Gastroesophageal sphincter (tissue), 4 donors: ENCODE data around the gene MCM3AP. TPM values are rescaled to one million over a fixed set of nuclear protein-coding genes. Genes with fewer than 3 reads are reported as not detected.

Experiments used
- ATAC-seq: fragments of 150-250 bp; one replicate; pipeline ENCODE4 v1.9.1; 2016; ENCODE audit warnings: mild to moderate bottlenecking, moderate library complexity
- H3K27ac ChIP-seq, 4 donors: fragments of 200-600 bp; sonication (generic) in 3 of 4; 1 replicate in 3 of 4; 2 replicates in 1 of 4; pipeline ENCODE4 v1.5.1; 2016 to 2019
- H3K27me3 ChIP-seq: fragments of 200-600 bp; sonication (generic); one replicate; pipeline ENCODE4 v1.5.1; 2019
- H3K36me3 ChIP-seq, 2 donors: fragments of 200-600 bp; sonication (generic); one replicate each; pipeline ENCODE4 v1.5.1; 2019; ENCODE audit warnings: control low read depth in 1 of 2
- H3K4me1 ChIP-seq, 3 donors: fragments of 200-600 bp; sonication (generic); 1 replicate in 2 of 3; 2 replicates in 1 of 3; pipeline ENCODE4 v1.5.1; 2016 to 2019; ENCODE audit warnings: control low read depth in 2 of 3
- H3K4me3 ChIP-seq, 2 donors: fragments of 200-600 bp; sonication (generic); one replicate each; pipeline ENCODE4 v1.5.1; 2019; ENCODE audit warnings: mild to moderate bottlenecking in 1 of 2, moderate library complexity in 1 of 2
- H3K9me3 ChIP-seq, 3 donors: fragments of 200-600 bp; sonication (generic); one replicate each; pipeline ENCODE4 v1.5.1; 2017 to 2019; ENCODE audit warnings: control low read depth in 2 of 3
- CTCF ChIP-seq, 4 experiments: fragments of 200-600 bp in 2 of 4; fragments of 450-650 bp in 2 of 4; sonication (generic) in 1 of 4; IDR thresholded peaks; one replicate each; pipeline ENCODE4 v1.5.1; 2017 to 2019; ENCODE audit warnings: antibody characterized with exemption in 4 of 4, mild to moderate bottlenecking in 2 of 4, moderate library complexity in 2 of 4
- EP300 ChIP-seq: sonication (generic); formaldehyde crosslinking; IDR thresholded peaks from one replicate; pipeline ENCODE4 v1.6.1; 2017; ENCODE audit warnings: antibody characterized with exemption, mild to moderate bottlenecking
- POLR2A ChIP-seq, 2 donors: fragments of 450-650 bp; IDR thresholded peaks; one replicate each; pipeline ENCODE4 v1.6.1; 2017; ENCODE audit warnings: antibody characterized with exemption in 2 of 2, mild to moderate bottlenecking in 2 of 2, moderate library complexity in 1 of 2
- POLR2AphosphoS5 ChIP-seq: sonication (generic); formaldehyde crosslinking; IDR thresholded peaks from one replicate; pipeline ENCODE4 v1.6.1; 2017; ENCODE audit warnings: antibody characterized with exemption
- WGBS, 2 donors: methylation state at CpG; one replicate each; pipeline ENCODE4 v1.1.5; 2018; ENCODE audit warnings: low coverage in 1 of 2; 5-methylcytosine and 5-hydroxymethylcytosine counted together
- total RNA-seq, 4 donors: library from RNA; depleted of rRNA; stranded (reverse); fragments of >200 nt; gene quantifications; one replicate each; pipeline ENCODE4 v1.1.0, GENCODE V29; 2016

MCM3AP gene
- 10 to 100 TPM; 61.6 to 95.4 (median 71.7) TPM for total RNA-seq

- Histone ChIP-seq H3K9me3 (no peaks in the 10 kb centered on the region), H3K27ac (peak within 1 kb of the TSS; percentile 94 to 98 (median 96)), H3K4me3 (peak within 1 kb of the TSS; percentile 92 to 95), H3K27me3 (no peaks in the 10 kb centered on the region), H3K36me3 (peaks cover 0 to 43% of the 10 kb centered on the region in 2 donors), H3K4me1 (peaks cover 19 to 61% (median 32%) of the 10 kb centered on the region in 3 donors)
- TF ChIP-seq POLR2AphosphoS5 (no peak), POLR2A (IDR thresholded peaks at IDR 0.05) (no peak), CTCF (IDR thresholded peaks at IDR 0.05) (no peak), EP300 (no peak)
- no peak for ATAC-seq
- 23 to 30% methylated on average over 6 of the region's 6 CpGs for WGBS, 2 donors
These were observed at the start of gene MCM3AP for GRCh38 chr21:46285206-46285661. MCM3AP (minus strand) TSS chr21:46285611; CDS start chr21:46285286, 325 bp downstream.

GRCh38 chr21:46334351-46335140 is 49.1 kb upstream of the MCM3AP start:
- Histone ChIP-seq H3K4me3 (no peak overlapping the region), H3K9me3 (no peaks in the 10 kb centered on the region), H3K36me3 (peaks cover 0 to 85% of the 10 kb centered on the region in 2 donors), H3K4me1 (no peaks in the 10 kb centered on the region), H3K27ac (no peak overlapping the region), H3K27me3 (no peaks in the 10 kb centered on the region)
- 80 to 92% methylated on average over 3 to 12 of the region's 12 CpGs for WGBS, 2 donors
- TF ChIP-seq POLR2AphosphoS5 (no peak), EP300 (no peak), CTCF (IDR thresholded peaks at IDR 0.05) (no peak), POLR2A (IDR thresholded peaks at IDR 0.05) (no peak)
- ATAC-seq: no peak

- ATAC-seq: no peak
These were observed 44.4 kb upstream of the MCM3AP start for GRCh38 chr21:46329796-46330195.

GRCh38 chr21:46328151-46328550 is 42.7 kb upstream of the MCM3AP start:
- WGBS, 2 donors: 50 to 77% methylated on average over 2 to 5 of the region's 5 CpGs
- H3K36me3 ChIP-seq: peaks cover 0 to 53% of the 10 kb centered on the region in 2 donors
- H3K4me3 ChIP-seq: no peak overlapping the region
- H3K4me1 ChIP-seq: peaks cover 0 to 19% (median 6%) of the 10 kb centered on the region in 3 donors
- H3K9me3 ChIP-seq: no peaks in the 10 kb centered on the region
- H3K27me3 ChIP-seq: no peaks in the 10 kb centered on the region
- no peak overlapping the region for H3K27ac ChIP-seq
- no peak for ATAC-seq
- TF ChIP-seq EP300 (no peak), CTCF (IDR thresholded peaks at IDR 0.05) (no peak), POLR2A (IDR thresholded peaks at IDR 0.05) (no peak), POLR2AphosphoS5 (no peak)

More at GRCh38 chr21:46329796-46330195, 44.4 kb upstream of the MCM3AP start:
- 85 to 86% methylated on average over 1 to 2 of the region's 2 CpGs for WGBS, 2 donors
- H3K36me3 ChIP-seq: peaks cover 0 to 63% of the 10 kb centered on the region in 2 donors
- no peak overlapping the region for H3K4me3 ChIP-seq
- no peaks in the 10 kb centered on the region for H3K27me3 ChIP-seq
- TF ChIP-seq EP300: no peak
- no peak for TF ChIP-seq CTCF (IDR thresholded peaks at IDR 0.05)
- no peak for TF ChIP-seq POLR2A (IDR thresholded peaks at IDR 0.05)
- TF ChIP-seq POLR2AphosphoS5: no peak
- peaks cover 0 to 15% (median 4%) of the 10 kb centered on the region in 3 donors for H3K4me1 ChIP-seq
- H3K9me3 ChIP-seq: no peaks in the 10 kb centered on the region
- no peak overlapping the region for H3K27ac ChIP-seq

GRCh38 chr21:46327711-46328110 is 42.3 kb upstream of the MCM3AP start:
- no peak for TF ChIP-seq CTCF (IDR thresholded peaks at IDR 0.05)
- TF ChIP-seq POLR2A (IDR thresholded peaks at IDR 0.05): no peak
- TF ChIP-seq POLR2AphosphoS5: no peak
- no peak for TF ChIP-seq EP300
- H3K9me3 ChIP-seq: no peaks in the 10 kb centered on the region
- H3K4me3 ChIP-seq: no peak overlapping the region
- no peak overlapping the region for H3K27ac ChIP-seq
- peaks cover 0 to 23% (median 10%) of the 10 kb centered on the region in 3 donors for H3K4me1 ChIP-seq
- no peaks in the 10 kb centered on the region for H3K27me3 ChIP-seq
- H3K36me3 ChIP-seq: peaks cover 0 to 48% of the 10 kb centered on the region in 2 donors
- 83% methylated on average over 1 of the region's 4 CpGs; no CpG with 5 or more reads in 1 of the 2 donors for WGBS, 2 donors
- no peak for ATAC-seq
